Brain microvascular endothelial cell (primary cell): Measurements from ENCODE around the gene SERPINE1.

ENCODE experiments used
- DNase-seq: peaks from one replicate; pipeline ENCODE4 v3.0.0-alpha.2; 2020
- H3K27ac ChIP-seq: fragments of 250-450 bp; sonication (Bioruptor Pico); 2 replicates; pipeline ENCODE4 v1.5.1; 2020; ENCODE audit warnings: mild to moderate bottlenecking, moderate library complexity
- H3K27me3 ChIP-seq: fragments of 250-450 bp; sonication (Bioruptor Pico); replicated peaks from 2 replicates; pipeline ENCODE4 v1.5.1; 2020; ENCODE audit warnings: mild to moderate bottlenecking
- H3K36me3 ChIP-seq: fragments of 250-450 bp; sonication (Bioruptor Pico); replicated peaks from 2 replicates; pipeline ENCODE4 v1.5.1; 2020; ENCODE audit warnings: mild to moderate bottlenecking
- H3K4me3 ChIP-seq: 2 replicates; pipeline ENCODE4 v1.5.1; 2011; ENCODE audit warnings: low read depth, mild to moderate bottlenecking, control low read depth, low read length, moderate library complexity
- CTCF ChIP-seq: IDR thresholded peaks from 2 replicates; pipeline ENCODE4 v1.5.1; 2011; ENCODE audit warnings: low read depth, mild to moderate bottlenecking, moderate library complexity, low read length, control low read depth, inconsistent platforms; ENCODE audit errors: missing control alignments
- in situ Hi-C: cut with HindIII; loops from 2 replicates; pipeline ENCODE4 v1.10.0; 2017; ENCODE audit warnings: low sequenced_read_pairs, low pct_ligation_motif_present

SERPINE1 gene

GRCh38 chr7:101094376-101094775 lies 32.5 kb upstream of the SERPINE1 start:
- no peak for TF ChIP-seq CTCF
- peak overlapping the region; percentile 85 for H3K27ac ChIP-seq
- H3K36me3 ChIP-seq, result peaks cover 2% of the 10 kb centered on the region
- DNase-seq, result no peak
- no peaks in the 10 kb centered on the region for H3K27me3 ChIP-seq
- in situ Hi-C loops, result no loop called here
- peak overlapping the region; percentile 16 for H3K4me3 ChIP-seq

GRCh38 chr7:101094791-101095375 lies 32.0 kb upstream of the SERPINE1 start:
- H3K4me3 ChIP-seq, result peak overlapping the region; percentile 16
- H3K27ac ChIP-seq, result peak overlapping the region; percentile 85
- no peaks in the 10 kb centered on the region for H3K36me3 ChIP-seq
- peak; percentile 88 for TF ChIP-seq CTCF
- in situ Hi-C loops, result no loop called here
- H3K27me3 ChIP-seq, result no peaks in the 10 kb centered on the region
- DNase-seq, result peak; percentile 68

DNA sequence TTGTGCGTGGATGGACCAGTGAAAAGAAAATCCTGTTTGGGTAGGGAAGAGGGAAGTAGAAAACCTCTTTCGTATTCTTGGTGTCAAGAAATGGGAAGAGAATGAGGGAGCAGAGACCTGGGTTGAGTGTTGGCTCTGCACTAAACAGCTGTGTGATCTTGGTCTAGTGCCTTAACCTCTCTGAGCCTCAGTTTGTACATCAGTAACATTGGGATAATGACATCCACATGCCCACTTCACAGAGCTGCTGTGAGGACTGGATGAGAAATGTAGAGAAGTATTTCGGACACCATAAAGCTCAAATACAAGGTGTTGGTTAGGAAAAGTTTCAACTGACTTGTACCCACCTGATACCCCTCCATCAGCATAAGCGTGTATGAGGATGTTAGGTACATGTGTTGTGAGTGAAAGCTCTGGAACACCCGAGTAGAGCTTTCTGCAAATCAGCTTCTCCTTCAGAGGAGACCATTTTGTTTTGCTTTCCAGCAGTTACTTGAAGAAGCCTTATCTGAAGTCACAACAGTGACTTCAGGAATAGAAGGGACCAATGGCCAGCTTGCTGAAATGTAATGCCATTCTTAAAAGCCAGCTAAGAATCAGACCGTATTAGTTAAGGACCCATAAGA lies 30.5 kb upstream of the SERPINE1 start:
- no peak for TF ChIP-seq CTCF
- in situ Hi-C loops, result no loop called here
- no peaks in the 10 kb centered on the region for H3K27me3 ChIP-seq
- no peaks in the 10 kb centered on the region for H3K36me3 ChIP-seq
- H3K27ac ChIP-seq, result no peak overlapping the region
- H3K4me3 ChIP-seq, result no peak overlapping the region
- no peak for DNase-seq

DNA sequence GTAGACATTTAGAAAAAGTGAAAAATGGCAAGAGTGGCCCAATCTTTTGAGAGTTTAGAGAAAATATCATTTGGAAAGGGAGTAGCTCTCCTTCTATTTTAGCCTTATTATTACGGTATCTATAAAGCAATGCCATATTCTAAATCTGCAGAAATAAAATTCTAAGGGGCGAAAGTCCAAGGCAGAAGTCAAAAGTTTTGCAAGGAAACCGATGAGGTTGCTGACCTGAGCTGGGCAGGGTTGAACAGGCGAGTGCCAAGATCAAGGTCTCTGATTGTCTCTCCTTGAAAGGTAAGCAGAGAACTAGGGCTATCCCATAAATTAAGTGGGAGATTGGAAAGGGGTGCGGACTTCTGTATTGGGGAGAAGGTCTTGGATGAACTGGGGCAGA lies 30.0 kb upstream of the SERPINE1 start:
- Histone ChIP-seq H3K27me3 (no peaks in the 10 kb centered on the region), H3K27ac (no peak overlapping the region), H3K4me3 (no peak overlapping the region), H3K36me3 (no peaks in the 10 kb centered on the region)
- in situ Hi-C loops, result no loop called here
- no peak for TF ChIP-seq CTCF
- DNase-seq, result no peak

DNA sequence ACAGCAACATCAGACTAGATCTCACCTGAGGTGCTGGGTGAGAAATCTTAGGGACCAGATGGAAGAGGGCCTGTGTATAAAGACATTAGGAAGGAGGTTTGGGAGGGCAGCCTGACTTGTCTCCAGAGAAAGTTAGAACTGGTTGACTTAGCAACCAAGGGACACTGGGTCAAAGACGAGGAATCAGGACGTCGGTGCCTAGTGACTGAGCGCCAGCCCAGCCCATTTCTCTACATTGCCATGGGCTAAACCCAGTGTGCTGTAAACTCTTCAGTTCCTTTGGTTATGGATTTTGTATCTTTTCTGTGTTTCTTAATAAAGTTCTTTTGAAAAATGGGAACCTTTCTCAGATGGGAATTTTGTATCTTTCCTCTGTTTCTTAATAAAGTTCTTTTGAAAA lies 29.3 kb upstream of the SERPINE1 start:
- DNase-seq, result no peak
- in situ Hi-C loops, result no loop called here
- no peaks in the 10 kb centered on the region for H3K36me3 ChIP-seq
- no peak for TF ChIP-seq CTCF
- no peaks in the 10 kb centered on the region for H3K27me3 ChIP-seq
- no peak overlapping the region for H3K27ac ChIP-seq
- H3K4me3 ChIP-seq, result no peak overlapping the region
